UCSD-AML1 (cell line): ENCODE data around the gene RYR2.
"Not testable (repeated sequence)": the region's sequence is repeated elsewhere in the genome, so short reads cannot be mapped to it uniquely, and the experiment has no call there.

ENCODE experiments used
- DNase-seq: peaks from one replicate; lab custom pipeline; 2025; ENCODE audit not compliant: unreplicated experiment; lab: John Stamatoyannopoulos, UW

The RYR2 gene

DNA sequence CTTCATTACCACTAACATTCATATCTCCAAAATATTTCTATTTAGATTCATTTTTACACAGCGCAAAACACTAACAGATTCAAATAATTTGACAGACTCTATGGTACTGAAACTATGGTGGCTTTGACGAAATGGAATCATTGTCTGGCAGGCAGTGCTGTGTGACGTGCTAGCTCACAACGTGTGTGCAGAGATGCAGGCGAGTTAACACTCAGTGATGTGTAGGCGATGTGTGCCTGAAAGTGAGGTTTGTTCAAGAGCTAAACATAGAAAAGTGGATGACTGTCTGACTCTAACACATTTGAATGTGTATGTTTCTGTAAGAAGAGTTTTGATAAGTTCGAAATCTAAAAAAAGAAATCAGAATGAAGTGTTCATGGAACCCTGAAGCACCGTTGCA is 97.7 kb downstream of the RYR2 start:
- no peak for DNase-seq

DNA sequence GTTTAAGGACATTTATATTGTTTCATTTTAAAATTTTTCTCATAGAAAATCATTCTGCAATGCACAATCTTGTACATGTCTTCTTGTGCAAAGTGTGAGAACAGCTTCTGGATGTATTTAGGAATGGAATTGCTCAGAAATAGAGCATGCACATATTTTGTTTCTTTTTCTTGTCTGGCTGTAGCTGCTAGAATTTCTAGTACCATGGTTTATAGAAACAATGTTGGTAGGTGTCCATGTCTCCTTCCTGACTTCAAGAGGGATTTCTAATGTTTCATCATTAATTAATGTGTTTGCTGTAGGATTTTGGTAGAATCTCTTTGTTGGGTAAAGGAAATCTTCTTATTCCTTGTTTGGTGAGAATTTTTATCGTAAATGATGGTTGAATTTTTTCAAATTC is 99.0 kb downstream of the RYR2 start:
- DNase-seq, result no peak

DNA sequence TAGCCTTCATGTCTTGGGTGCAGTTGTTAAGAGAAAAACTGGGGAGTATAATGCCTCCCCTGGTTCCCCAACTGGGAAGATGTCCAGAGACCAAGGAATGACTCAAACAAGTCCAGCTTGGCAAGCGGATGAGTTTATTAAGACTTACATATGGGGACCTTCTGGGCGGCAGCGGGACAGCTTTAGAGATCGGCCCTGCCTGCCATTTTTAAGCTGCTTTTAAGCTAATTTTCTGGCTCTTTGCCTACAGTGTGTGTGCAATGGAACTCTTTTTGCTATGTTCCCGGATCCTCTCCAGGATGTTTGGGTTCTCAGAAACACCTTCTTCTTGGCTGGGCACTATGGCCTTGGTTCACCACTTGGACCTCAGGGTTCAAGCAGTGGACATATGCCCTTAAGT is 99.5 kb downstream of the RYR2 start:
- DNase-seq, result no peak

DNA sequence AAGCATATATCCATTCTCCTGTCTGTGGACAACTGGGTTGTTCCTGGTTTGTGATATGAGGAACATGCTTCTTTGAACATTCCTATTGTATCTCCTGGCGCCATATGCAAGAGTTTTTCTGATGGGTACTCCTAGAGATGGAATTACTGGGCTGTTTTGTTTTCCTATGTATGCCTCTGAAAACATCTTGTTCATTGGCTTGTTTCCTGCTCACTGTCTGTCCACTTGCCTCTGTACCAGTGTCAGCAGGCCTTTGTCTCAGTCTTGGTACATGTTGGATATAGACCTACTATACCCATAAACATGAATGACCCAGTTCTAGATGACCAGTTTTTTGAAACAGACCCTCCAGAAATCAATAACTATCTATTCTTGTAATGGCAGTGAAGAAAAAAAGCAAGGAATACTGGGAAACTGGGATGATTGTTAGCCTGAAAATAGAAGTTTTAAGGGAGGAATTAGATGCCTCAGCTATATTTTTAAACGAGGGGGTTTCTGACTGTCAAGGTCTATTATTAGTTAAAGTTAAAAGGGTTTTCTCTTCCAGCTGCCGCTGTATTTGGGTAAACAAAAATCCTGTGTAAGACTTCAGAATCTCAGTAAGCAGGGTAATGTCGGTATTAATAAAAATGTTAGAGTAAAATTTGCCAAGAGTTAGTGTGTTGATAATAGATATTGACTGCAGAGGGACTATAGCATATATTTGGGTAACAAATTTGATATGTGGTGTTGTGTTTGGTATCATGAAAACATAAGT is 103.6 kb downstream of the RYR2 start:
- no peak for DNase-seq

DNA sequence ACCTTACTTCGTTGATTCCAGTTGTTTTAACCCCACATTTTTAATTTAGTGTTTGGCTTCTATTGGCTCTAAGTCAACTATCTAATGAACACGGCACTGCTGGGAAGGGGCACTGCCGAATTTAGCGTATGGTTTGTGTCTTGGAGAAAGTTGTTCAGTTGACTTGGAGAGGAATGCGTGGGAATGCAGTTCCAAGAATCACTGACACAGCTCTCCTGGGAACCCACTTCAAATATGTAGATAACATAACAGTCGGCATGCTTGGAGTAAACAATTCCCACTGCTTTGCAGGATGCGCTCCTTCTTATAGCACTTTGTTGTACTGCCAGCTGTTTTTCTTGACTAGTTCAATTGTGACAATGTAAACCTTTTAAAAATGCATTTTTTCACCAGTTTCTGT is 104.3 kb downstream of the RYR2 start:
- no peak for DNase-seq

DNA sequence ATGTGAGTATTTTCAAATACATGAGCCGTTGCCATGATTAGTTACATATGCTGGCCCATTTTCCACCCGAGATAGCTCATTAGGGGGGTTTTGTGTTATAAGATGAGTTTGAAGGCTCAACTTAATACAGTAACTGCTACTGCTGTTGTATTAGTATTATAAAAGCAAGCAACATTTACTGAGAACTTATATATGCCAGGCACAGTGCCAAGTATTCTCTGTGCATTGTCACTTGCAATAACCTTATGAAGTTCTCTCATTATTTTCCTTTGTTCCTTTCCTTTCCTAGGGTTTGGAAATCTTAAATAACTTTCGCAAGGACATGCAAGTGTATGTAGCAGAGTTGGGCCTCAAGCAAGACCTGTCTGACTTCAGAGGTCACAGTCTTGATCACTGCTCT is 107.9 kb downstream of the RYR2 start:
- DNase-seq, result no peak

DNA sequence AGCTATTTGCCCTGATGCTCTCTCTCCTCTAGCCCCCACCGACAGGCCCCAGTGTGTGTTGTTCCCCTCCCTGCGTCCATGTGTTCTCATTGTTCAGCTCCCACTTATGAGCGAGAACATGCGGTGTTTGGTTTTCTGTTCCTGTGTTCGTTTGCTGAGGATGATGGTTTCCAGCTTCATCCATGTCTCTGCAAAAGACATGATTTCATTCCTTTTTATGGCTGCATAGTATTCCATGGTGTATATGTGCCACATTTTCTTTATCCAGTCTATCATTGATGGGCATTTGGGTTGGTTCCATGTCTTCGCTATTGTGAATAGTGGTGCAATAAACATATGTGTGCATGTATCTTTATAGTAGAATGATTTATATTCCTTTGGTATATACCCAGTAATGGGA is 110.0 kb downstream of the RYR2 start:
- DNase-seq, result not testable (repeated sequence)

DNA sequence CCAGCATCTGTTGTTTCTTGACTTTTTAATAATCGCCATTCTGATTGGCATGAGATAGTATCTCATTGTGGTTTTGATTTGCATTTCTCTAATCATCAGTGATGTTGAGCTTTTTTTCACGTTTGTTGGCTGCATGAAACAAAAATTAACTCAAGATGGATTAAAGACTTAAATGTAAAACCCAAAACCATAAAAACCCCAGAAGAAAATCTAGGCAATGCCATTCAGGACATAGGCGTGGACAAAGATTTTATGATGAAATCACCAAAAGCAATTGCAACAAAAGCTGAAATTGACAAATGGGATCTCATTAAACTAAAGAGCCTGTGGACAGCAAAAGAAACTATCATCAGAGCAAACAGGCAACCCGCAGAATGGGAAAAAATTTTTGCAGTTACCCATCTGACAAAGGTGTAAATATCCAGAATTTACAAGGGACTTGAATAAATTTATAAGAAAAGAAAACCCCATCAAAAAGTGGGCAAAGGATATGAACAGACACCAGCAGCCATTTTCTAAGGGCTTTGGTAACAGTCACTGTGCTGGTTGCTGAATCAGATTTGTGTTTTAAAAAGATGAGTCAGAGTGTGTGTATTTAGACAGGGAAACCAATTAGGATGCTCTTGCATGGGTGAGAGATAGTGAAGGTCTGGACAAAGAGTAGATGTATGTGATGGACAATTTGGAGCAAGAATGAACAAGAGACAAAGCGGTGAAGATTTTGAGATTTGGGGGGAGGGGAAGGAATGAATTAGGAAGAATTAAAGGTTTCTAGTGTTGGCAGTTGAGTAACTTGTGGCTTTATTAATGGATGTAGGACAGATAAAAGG is 110.7 kb downstream of the RYR2 start:
- DNase-seq, result no peak

DNA sequence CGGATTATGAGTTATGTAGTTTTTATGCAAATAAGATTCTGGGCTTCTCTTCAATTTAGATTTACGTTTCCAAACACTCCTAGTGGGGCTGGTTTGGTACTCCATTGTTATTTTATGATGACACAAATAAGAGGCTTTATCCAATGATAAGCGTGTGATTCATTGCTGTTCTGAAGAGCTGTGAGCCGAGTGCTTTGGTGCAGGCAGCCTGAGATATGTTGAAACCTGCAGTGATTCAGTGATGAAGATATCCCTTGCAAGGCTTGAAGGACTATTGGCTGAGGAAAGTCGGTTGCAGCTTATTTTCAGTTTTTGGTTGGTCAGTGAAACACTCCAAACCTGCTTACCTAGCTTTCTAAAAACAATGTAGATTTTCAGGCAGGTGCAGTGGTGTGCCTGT is 112.2 kb downstream of the RYR2 start:
- no peak for DNase-seq

DNA sequence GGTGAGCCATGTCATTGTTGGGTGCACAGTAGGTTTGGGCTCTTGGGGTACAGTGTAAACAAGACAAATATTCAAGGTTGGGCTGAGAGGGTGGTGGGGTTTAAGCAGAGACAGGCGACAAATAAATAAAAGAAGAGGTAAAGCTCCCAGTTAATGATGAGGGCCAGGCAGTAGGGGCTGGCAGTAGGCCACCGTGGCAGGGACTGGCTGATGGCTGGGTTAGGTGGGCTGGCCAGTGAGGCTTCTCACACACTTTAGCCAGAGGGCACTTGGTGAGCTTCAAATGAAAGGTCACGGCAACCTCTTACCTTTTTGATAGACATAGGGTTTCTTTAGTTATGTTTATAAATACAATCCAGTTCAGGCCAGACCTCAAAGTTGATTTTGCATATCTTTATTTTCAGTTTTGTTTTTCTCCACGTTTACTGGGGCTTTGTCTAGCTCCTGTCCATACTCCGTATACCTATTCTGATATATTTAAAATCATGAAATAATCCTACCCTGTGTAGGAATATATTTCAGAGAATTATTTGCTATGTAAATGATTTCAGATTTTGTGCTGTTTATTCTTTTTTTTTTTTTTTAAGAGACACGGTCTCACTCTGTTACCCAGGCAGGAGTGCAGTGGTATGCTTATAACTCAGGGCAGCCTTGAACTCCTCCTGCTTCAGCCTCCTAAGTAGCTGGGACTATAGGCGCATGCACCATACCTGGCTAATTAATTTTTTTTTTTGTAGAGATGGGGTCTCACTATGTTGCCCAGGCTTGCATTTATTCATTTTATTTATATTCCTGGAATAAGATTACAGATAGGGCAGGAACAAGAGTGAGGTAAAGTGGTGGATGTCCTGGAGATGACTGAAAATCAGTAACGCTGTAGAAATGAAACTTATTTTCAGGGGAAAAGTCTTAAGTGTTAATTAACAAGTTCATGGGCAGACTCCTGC is 122.7 kb downstream of the RYR2 start:
- no peak for DNase-seq

DNA sequence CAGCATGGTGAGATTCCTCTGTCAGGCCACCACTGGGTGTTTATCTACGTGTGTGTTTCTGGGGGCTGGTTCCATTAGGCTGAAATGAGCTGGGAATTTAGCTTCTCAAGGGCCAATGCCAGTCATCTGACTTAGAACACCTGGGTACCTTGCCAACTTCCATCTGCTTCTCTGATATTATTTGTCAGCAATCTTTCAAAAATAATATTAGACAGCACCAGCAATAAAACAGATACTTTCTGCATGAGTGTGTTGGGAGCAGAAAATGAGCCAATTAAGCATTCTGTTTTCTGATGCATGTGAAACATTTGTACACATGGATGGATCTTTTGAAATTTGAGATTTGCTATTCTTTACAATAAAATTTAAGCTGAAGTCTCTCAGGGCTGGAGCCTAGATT is 124.1 kb downstream of the RYR2 start:
- no peak for DNase-seq

DNA sequence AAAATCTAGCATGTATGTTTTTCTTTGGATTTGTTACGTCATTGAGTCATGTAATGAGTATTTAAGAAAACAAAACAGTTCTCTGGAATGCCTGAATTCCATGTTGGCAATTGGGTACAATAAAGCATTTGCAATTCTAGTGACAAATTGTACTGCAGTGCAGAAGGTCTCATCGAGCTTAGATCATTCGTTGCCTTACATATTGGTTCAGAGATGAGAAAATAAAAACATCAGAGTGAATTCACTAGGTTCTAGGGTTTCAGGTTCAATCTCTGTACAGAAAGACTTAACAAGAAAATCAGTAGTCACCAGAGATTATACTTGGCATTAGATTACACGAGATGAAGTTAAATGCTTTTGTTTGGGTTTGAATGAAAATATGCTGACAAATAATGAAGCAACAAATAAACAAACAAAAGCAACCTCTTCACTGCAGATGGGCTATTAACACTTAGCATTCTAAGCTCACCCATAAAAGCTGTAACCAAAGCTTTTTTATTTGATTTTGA is 124.7 kb downstream of the RYR2 start:
- DNase-seq, result no peak

DNA sequence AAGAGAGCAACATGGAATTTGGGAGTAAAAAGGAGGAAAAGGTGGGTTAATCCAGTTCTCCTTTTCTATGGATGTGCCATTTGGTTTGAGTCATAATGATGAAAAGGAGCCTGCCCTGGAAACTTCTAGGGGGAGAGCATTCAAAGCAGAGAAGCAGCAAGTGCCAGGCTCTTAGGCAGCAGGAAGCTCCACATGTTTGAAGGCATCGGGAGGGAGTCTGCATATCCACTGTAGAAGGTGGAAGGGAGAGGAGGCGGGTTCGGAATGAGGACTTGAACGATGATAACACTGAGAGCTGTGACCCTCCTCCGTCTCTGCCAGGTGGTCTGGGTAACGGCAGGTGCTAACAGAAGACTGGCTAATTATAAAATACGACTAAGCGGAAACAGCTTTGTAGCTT is 128.2 kb downstream of the RYR2 start:
- no peak for DNase-seq

DNA sequence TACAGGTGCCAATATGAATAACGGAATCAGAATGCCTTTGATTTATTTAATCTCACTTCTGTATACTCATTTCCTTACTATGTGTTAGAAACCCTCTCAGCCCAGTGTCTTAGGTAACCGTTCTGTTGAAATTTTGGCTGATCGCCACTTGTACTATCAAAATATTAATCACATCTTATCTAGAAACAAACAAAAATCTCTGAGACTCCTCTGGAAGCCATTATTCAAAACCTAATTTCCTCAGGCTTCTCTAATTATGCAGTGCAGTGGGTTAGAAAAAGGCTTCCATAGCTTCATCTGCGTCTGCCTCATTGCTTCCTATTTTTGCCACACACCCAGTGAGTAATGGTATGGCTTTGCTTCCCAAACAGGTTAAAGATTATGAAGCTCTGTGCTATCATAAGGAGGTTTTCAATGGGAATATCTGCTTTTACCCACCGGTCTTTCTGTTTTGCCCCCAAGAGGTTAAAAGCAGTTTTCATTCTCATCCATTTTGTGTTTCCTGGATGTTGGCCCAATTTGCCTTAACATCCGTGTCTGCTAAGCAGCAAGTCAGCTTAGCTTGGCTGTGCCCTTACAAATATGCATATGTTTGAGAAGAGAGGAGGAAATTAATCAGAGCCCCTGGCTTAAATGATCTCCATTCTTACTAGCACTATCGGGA is 129.6 kb downstream of the RYR2 start:
- DNase-seq, result no peak

DNA sequence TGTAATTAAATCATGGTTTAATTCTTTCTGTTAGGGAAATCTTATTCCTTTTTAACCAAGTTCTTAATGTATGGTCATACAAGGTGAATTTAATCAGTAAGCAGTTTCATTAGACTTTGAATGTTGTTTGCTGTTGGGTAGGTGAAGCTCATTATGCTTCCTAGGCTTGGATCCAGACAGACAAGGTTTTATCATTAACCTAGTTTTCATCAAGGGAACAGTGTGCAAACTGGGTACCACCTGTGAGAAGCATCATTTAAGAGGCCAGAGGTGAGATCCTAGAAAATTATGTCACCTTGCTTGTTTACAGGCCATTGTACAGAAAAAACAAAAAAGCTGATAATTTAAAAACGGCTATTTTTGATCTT is 130.1 kb downstream of the RYR2 start:
- no peak for DNase-seq

DNA sequence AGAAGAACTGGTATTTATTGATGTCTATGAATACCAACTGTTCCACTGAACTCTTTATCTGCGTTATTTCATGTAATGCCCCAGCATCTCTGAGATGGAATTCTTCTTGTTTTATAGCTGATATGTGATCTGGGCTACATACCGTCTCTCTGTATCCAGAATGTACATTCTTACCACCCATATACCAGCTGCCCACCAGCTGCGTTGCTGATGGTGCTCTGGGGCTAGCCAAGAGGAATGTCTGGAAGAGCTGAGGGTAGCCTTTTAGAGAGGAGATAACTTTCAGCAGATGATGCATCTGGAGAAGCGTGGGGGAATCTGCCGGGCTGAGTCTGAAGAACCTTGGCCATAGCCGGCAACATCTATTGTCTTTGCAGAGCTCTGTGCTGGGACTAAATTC is 137.5 kb downstream of the RYR2 start:
- DNase-seq, result no peak

DNA sequence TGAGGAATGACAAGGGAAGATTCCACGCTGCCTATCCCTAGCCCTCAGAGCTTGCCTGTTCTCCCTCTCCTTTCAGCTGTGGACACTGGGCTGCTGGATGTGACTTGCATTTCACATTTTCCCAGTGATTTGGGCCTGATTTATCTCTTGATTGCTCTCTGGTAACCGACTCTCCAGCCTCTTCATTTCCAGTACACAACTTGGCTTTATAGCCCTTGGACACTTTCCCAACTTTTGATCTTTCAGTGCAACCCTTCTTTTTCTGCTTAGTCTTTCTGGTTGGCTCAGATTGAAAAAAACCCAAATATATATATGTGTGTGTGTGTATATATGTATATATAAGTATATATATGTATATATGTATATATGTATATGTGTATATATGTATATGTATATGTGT is 138.3 kb downstream of the RYR2 start:
- no peak for DNase-seq

DNA sequence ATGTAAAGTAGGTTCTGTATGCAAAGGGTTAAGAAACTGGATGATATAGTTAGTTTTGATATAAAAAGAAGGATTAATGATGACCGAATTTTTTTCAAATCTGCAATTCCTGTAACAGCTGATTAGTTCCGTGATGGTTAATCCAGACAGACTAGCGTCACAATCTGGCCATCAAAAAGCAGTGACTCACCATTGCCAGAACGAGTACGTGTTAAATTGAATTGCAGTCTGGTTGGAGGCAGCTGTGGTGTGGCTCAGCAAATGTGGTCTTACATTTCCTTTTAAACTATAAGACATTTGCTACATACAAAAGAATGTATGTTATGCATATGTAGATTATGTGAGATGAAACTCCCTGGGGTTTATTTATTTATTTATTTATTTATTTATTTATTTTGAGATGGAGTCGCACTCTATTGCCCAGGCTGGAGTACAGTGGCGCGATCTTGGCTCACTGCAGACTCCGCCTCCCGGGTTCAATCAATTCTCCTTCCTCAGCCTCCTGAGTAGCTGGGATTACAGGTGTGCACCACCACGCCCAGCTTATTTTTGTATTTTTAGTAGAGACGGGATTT is 139.8 kb downstream of the RYR2 start:
- DNase-seq, result no peak

DNA sequence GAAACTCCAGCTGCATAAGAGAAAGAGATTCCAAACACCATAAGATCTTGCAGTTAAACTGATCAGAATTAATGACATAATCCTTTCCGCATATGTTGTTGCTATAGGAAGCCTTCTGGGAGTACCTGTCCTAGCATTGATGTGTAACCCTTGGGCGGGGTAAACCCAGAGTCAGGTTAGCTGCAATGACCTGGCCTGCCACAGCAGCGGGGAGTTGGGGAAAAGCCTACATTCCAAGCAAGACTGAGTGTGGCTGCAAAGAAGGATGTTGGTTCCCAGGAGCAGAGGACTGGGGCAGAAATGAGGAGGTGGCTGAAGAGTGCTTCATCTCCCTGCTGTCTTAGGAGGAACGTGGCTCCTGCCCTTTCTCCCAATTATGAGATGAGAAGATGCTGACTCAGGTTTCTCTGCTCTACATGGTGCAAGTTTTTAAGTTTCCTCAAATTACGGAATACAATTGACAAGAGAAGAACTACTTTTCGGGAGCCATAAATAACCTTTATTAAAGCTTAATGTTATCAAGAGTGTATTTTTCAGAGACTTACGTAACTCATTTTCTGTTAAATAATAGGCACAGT is 142.1 kb downstream of the RYR2 start:
- DNase-seq, result no peak

DNA sequence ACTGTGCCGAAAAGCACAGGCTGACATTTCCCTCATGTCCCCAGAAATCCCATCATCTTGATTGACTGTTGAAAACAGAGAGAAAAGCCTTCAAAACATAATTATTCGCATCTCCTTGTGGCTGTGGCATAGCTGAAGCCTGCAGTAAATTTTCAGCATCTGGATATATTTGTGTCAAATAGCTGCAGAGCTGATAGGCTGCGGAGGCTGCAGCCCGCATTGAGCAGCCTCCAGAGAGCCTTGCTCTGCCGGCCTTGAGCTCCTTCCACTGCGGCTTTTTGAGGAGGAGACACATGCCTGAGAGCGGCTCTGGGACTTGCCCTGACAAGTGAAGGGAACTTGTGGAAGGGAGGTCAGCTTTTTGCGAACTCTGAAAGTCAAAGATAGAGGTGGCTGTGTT is 144.7 kb downstream of the RYR2 start:
- no peak for DNase-seq
